ENCODE results near the gene HOMER2. TPM values are rescaled to one million over a fixed set of nuclear protein-coding genes. Genes with fewer than 3 reads are reported as not detected.

Gene HOMER2
- total RNA-seq, 1 experiment from 2014 or later, result 14.2 TPM

- no peak overlapping the region for H3K4ac ChIP-seq (ENCODE audit: low read depth, low read length)
- no peak overlapping the region for H2BK15ac ChIP-seq (ENCODE audit: low read depth, low read length)
- no peak overlapping the region for H3T11ph ChIP-seq (ENCODE audit: low read length)
- no peak overlapping the region for H3K56ac ChIP-seq (ENCODE audit: insufficient read length, low read depth, low read length)
- H4K5ac ChIP-seq (ENCODE audit: insufficient read length, low read depth, low read length), result no peak overlapping the region
- DNase-seq, result no peak
- H3K4me2 ChIP-seq (ENCODE audit: insufficient read depth, insufficient read length, low read length), result no peak overlapping the region
- no peak overlapping the region for H2BK12ac ChIP-seq (ENCODE audit: insufficient read length, low read depth, low read length)
- no peak overlapping the region for H3K18ac ChIP-seq (ENCODE audit: insufficient read length, low read depth, low read length)
- no peak overlapping the region; a peak in 1 of 7 replicates for H3K27ac Mint-ChIP-seq
- peaks cover 0 to 5% of the 10 kb centered on the region in 2 experiments; a peak in 2 of 5 replicates for H3K9me3 Mint-ChIP-seq
- H3K27me3 Mint-ChIP-seq (ENCODE audit: low read depth), result peaks cover 2% of the 10 kb centered on the region; the same call in 1 of the 2 replicates
- no peaks in the 10 kb centered on the region for H3K27me3 ChIP-seq (ENCODE audit: insufficient read depth, low read length)
- no peaks in the 10 kb centered on the region for H3K4me1 ChIP-seq (ENCODE audit: insufficient read depth, low read length)
- H3K23ac ChIP-seq (ENCODE audit: insufficient read length, low read depth, low read length), result no peak overlapping the region
- H3K4me1 Mint-ChIP-seq, result peaks cover 3 to 4% of the 10 kb centered on the region in 2 experiments; a peak in 2 of 4 replicates
- no peak overlapping the region for H2BK20ac ChIP-seq (ENCODE audit: low read depth, low read length, poor library complexity, severe bottlenecking)
- H3K4me3 Mint-ChIP-seq, result no peak overlapping the region
- H2AFZ ChIP-seq (ENCODE audit: low read length), result no peak overlapping the region
- H2AK5ac ChIP-seq (ENCODE audit: insufficient read length, low read length), result no peak overlapping the region
- no CpG with 5 or more reads among the region's 3 CpGs for WGBS (ENCODE audit: extremely low coverage, insufficient read length, low lambda C conversion rate)
- H3K79me1 ChIP-seq (ENCODE audit: insufficient read depth, low read depth, low read length, poor library complexity, severe bottlenecking), result no peaks in the 10 kb centered on the region
- H3K14ac ChIP-seq (ENCODE audit: insufficient read depth, low read length), result no peak overlapping the region
- TF ChIP-seq CTCF (conservative IDR thresholded peaks at IDR 0.05), result no peak
- H2BK120ac ChIP-seq (ENCODE audit: low read depth, low read length, poor library complexity, severe bottlenecking), result no peak overlapping the region
- H2BK5ac ChIP-seq (ENCODE audit: insufficient read length, low read length), result no peak overlapping the region
- no peaks in the 10 kb centered on the region for H4K20me1 ChIP-seq (ENCODE audit: control insufficient read depth, insufficient read depth, insufficient read length)
- no peak overlapping the region for H4K91ac ChIP-seq (ENCODE audit: insufficient read length, low read depth, low read length)
- peaks cover 6 to 10% (median 7%) of the 10 kb centered on the region in 3 experiments; a peak in 6 of 7 replicates for H3K36me3 Mint-ChIP-seq (ENCODE audit: insufficient read depth in 1 of 3, low read depth in 3 of 3)
- no peaks in the 10 kb centered on the region for H3K79me2 ChIP-seq (ENCODE audit: insufficient read depth, low read length)
- no peaks in the 10 kb centered on the region for H3K9me3 ChIP-seq (ENCODE audit: control insufficient read depth, low read depth, low read length)
- no peak overlapping the region for H3K27ac ChIP-seq (ENCODE audit: insufficient read length, low read depth, low read length)
- H3K9ac ChIP-seq (ENCODE audit: extremely low read depth, insufficient read length, low read length), result no peak overlapping the region
- H3K23me2 ChIP-seq (ENCODE audit: insufficient read length, low read depth, low read length, poor library complexity, severe bottlenecking), result no peaks in the 10 kb centered on the region
- H4K8ac ChIP-seq (replicated peaks; ENCODE audit: insufficient read length, low read depth, low read length), result no peak overlapping the region
Observed at GRCh38 chr15:82995938-82996337, 43.4 kb upstream of the HOMER2 start.

Measured in H9 (cell line).